IgD-negative memory B cell (primary cell): ENCODE data around the gene APOC1. TPM values are rescaled to one million over a fixed set of nuclear protein-coding genes. Genes with fewer than 3 reads are reported as not detected.

ENCODE experiments used
- H3K27ac Mint-ChIP-seq, 3 donors: one replicate each; pipeline ENCODE4 v1.8.0; 2020 to 2022; ENCODE audit warnings: mild to moderate bottlenecking in 3 of 3, mixed read lengths in 3 of 3, moderate library complexity in 1 of 3
- H3K27me3 Mint-ChIP-seq: one replicate; pipeline ENCODE4 v1.8.0; 2021; ENCODE audit warnings: mixed read lengths
- H3K36me3 Mint-ChIP-seq: one replicate; pipeline ENCODE4 v1.8.0; 2020; ENCODE audit warnings: mild to moderate bottlenecking, mixed read lengths
- H3K4me1 Mint-ChIP-seq, 3 donors: one replicate each; pipeline ENCODE4 v1.8.0; 2020 to 2022; ENCODE audit warnings: mixed read lengths in 3 of 3, mild to moderate bottlenecking in 1 of 3
- H3K4me3 Mint-ChIP-seq, 4 donors: one replicate each; pipeline ENCODE4 v1.8.0; 2020 to 2022; ENCODE audit warnings: mild to moderate bottlenecking in 4 of 4, mixed read lengths in 4 of 4, moderate library complexity in 3 of 4
- H3K9me3 Mint-ChIP-seq, 3 donors: one replicate each; pipeline ENCODE4 v1.8.0; 2020 to 2021; ENCODE audit warnings: mixed read lengths in 3 of 3, mild to moderate bottlenecking in 1 of 3
- polyA plus RNA-seq: library from polyadenylated mRNA; unstranded; fragments of 300-500 nt; fragmentation: Illumina TruSeq; gene quantifications from one replicate; pipeline ENCODE4 v1.2.3, GENCODE V29; 2021

APOC1 gene
- polyA plus RNA-seq, 1 donor from 2014 or later = not detected

- H3K27ac Mint-ChIP-seq = peak overlapping the region; percentile 96 to 99 (median 98)
- H3K4me3 Mint-ChIP-seq = peak overlapping the region; percentile 97 to 99 (median 98)
- H3K27me3 Mint-ChIP-seq = peaks cover 2% of the 10 kb centered on the region
- peaks cover 30 to 39% (median 32%) of the 10 kb centered on the region in 3 donors for H3K4me1 Mint-ChIP-seq
- H3K9me3 Mint-ChIP-seq = no peaks in the 10 kb centered on the region
- H3K36me3 Mint-ChIP-seq = no peaks in the 10 kb centered on the region
Observed at GRCh38 chr19:44954278-44954648, 39.9 kb downstream of the APOC1 start.

- Mint-ChIP-seq H3K27ac (peak within 1 kb of the TSS; percentile 96 to 99 (median 98)), H3K4me1 (peaks cover 36 to 43% (median 37%) of the 10 kb centered on the region in 3 donors)
Observed at GRCh38 chr19:44954649-44955504, 40.5 kb downstream of the APOC1 start, which contains the start of gene CLPTM1. TSS of gene CLPTM1 (plus strand) at chr19:44955380. CDS start at chr19:44955396, 16 bp downstream.

GRCh38 chr19:44955505-44956439, 41.4 kb downstream of the APOC1 start:
- Mint-ChIP-seq H3K4me3 (peak overlapping the region; percentile 97 to 99 (median 98)), H3K36me3 (no peaks in the 10 kb centered on the region), H3K27ac (peak overlapping the region; percentile 77 to 98 (median 96)), H3K27me3 (peaks cover 2% of the 10 kb centered on the region), H3K4me1 (peaks cover 44 to 52% (median 46%) of the 10 kb centered on the region in 3 donors), H3K9me3 (no peaks in the 10 kb centered on the region)

More at GRCh38 chr19:44954649-44955504, 40.5 kb downstream of the APOC1 start, which contains the start of gene CLPTM1:
- peak within 1 kb of the TSS; percentile 97 to 99 (median 98) for H3K4me3 Mint-ChIP-seq
- no peaks in the 10 kb centered on the region for H3K36me3 Mint-ChIP-seq
- peaks cover 2% of the 10 kb centered on the region for H3K27me3 Mint-ChIP-seq
- H3K9me3 Mint-ChIP-seq = no peaks in the 10 kb centered on the region

GRCh38 chr19:44957526-44957925, 43.1 kb downstream of the APOC1 start:
- Mint-ChIP-seq H3K4me1 (peaks cover 53 to 61% (median 60%) of the 10 kb centered on the region in 3 donors), H3K4me3 (peak overlapping the region in 3 of 4 donors; percentile 4 to 98 (median 78)), H3K9me3 (no peaks in the 10 kb centered on the region), H3K27ac (peak overlapping the region; percentile 40 to 98 (median 96)), H3K27me3 (peaks cover 2% of the 10 kb centered on the region), H3K36me3 (no peaks in the 10 kb centered on the region)

GRCh38 chr19:44958090-44958489, 43.7 kb downstream of the APOC1 start:
- Mint-ChIP-seq H3K27ac (peak overlapping the region in 2 of 3 donors; percentile 75 to 96), H3K4me3 (peak overlapping the region in 1 of 4 donors; percentile 98), H3K27me3 (peaks cover 2% of the 10 kb centered on the region)

GRCh38 chr19:44959691-44960090, 45.3 kb downstream of the APOC1 start:
- H3K4me3 Mint-ChIP-seq = peak overlapping the region; percentile 12 to 53 (median 30)
- H3K27me3 Mint-ChIP-seq = no peaks in the 10 kb centered on the region
- no peaks in the 10 kb centered on the region for H3K36me3 Mint-ChIP-seq

More at GRCh38 chr19:44958090-44958489, 43.7 kb downstream of the APOC1 start:
- Mint-ChIP-seq H3K4me1 (peaks cover 53 to 61% (median 60%) of the 10 kb centered on the region in 3 donors), H3K36me3 (no peaks in the 10 kb centered on the region), H3K9me3 (no peaks in the 10 kb centered on the region)

GRCh38 chr19:44960906-44961728, 46.7 kb downstream of the APOC1 start:
- Mint-ChIP-seq H3K27me3 (no peaks in the 10 kb centered on the region), H3K4me1 (peaks cover 39 to 51% (median 51%) of the 10 kb centered on the region in 3 donors), H3K36me3 (no peaks in the 10 kb centered on the region), H3K4me3 (peak overlapping the region; percentile 49 to 89 (median 62)), H3K9me3 (no peaks in the 10 kb centered on the region), H3K27ac (peak overlapping the region; percentile 75 to 94 (median 84))

More at GRCh38 chr19:44959691-44960090, 45.3 kb downstream of the APOC1 start:
- H3K27ac Mint-ChIP-seq = peak overlapping the region; percentile 75 to 85 (median 75)
- peaks cover 50 to 58% (median 57%) of the 10 kb centered on the region in 3 donors for H3K4me1 Mint-ChIP-seq
- no peaks in the 10 kb centered on the region for H3K9me3 Mint-ChIP-seq

GRCh38 chr19:44961821-44962220, 47.4 kb downstream of the APOC1 start:
- no peaks in the 10 kb centered on the region for H3K9me3 Mint-ChIP-seq
- peak overlapping the region; percentile 75 to 94 (median 84) for H3K27ac Mint-ChIP-seq
- peaks cover 36 to 45% (median 44%) of the 10 kb centered on the region in 3 donors for H3K4me1 Mint-ChIP-seq
- H3K27me3 Mint-ChIP-seq = no peaks in the 10 kb centered on the region
- no peaks in the 10 kb centered on the region for H3K36me3 Mint-ChIP-seq
- H3K4me3 Mint-ChIP-seq = peak overlapping the region in 3 of 4 donors; percentile 49 to 89 (median 67)

GRCh38 chr19:44968118-44968517, 53.7 kb downstream of the APOC1 start:
- Mint-ChIP-seq H3K27me3 (no peaks in the 10 kb centered on the region), H3K9me3 (no peaks in the 10 kb centered on the region), H3K4me1 (peaks cover 2 to 5% (median 4%) of the 10 kb centered on the region in 3 donors), H3K4me3 (no peak overlapping the region), H3K27ac (peak overlapping the region in 1 of 3 donors; percentile 78), H3K36me3 (peaks cover 3% of the 10 kb centered on the region)

GRCh38 chr19:44968670-44969069, 54.3 kb downstream of the APOC1 start:
- no peaks in the 10 kb centered on the region for H3K27me3 Mint-ChIP-seq
- peak overlapping the region in 1 of 3 donors; percentile 43 for H3K27ac Mint-ChIP-seq

More at GRCh38 chr19:44968670-44969069, 54.3 kb downstream of the APOC1 start:
- H3K36me3 Mint-ChIP-seq = peaks cover 4% of the 10 kb centered on the region
- H3K9me3 Mint-ChIP-seq = no peaks in the 10 kb centered on the region
- peaks cover 2 to 6% (median 5%) of the 10 kb centered on the region in 3 donors for H3K4me1 Mint-ChIP-seq
- no peak overlapping the region for H3K4me3 Mint-ChIP-seq

Other genes with a start within 250 kb of the APOC1 start
- not detected for gene CEACAM19, start 243.1 kb upstream of the APOC1 start, polyA plus RNA-seq
- not detected for gene CEACAM16, start 215.5 kb upstream of the APOC1 start, polyA plus RNA-seq
- gene BCL3, start 165.9 kb upstream of the APOC1 start, polyA plus RNA-seq = 12.6 TPM
- not detected for gene CBLC, start 136.7 kb upstream of the APOC1 start, polyA plus RNA-seq
- gene BCAM, start 105.5 kb upstream of the APOC1 start, polyA plus RNA-seq = not detected
- gene NECTIN2, start 68.3 kb upstream of the APOC1 start, polyA plus RNA-seq = not detected
- 42.6 TPM for gene TOMM40, start 23.4 kb upstream of the APOC1 start, polyA plus RNA-seq
- not detected for gene APOE, start 8.8 kb upstream of the APOC1 start, polyA plus RNA-seq
- gene APOC4, start 27.6 kb downstream of the APOC1 start, polyA plus RNA-seq = not detected
- not detected for gene APOC2, start 31.4 kb downstream of the APOC1 start, polyA plus RNA-seq
- 29.2 TPM for gene CLPTM1, start 40.8 kb downstream of the APOC1 start, polyA plus RNA-seq
- gene RELB, start 86.9 kb downstream of the APOC1 start, polyA plus RNA-seq = 89.8 TPM
- 27.0 TPM for gene CLASRP, start 124.4 kb downstream of the APOC1 start, polyA plus RNA-seq
- 74.4 TPM for gene ZNF296, start 161.9 kb downstream of the APOC1 start, polyA plus RNA-seq
- 115 TPM for gene GEMIN7, start 164.7 kb downstream of the APOC1 start, polyA plus RNA-seq
- gene PPP1R37, start 178.6 kb downstream of the APOC1 start, polyA plus RNA-seq = 2.3 TPM
- gene NKPD1, start 246.4 kb downstream of the APOC1 start, polyA plus RNA-seq = not detected